CD4-positive, alpha-beta T cell treated with Interleukin-1 beta for 1 hour (primary cell): ENCODE results near the gene STARD6.
"Not testable (repeated sequence)": the region's sequence is repeated elsewhere in the genome, so short reads cannot be mapped to it uniquely, and the experiment has no call there.

Experiments
- DNase-seq, 2 donors: peaks; one replicate each; pipeline ENCODE4 v3.0.0-alpha.2; 2020 to 2022

Gene STARD6

GRCh38 chr18:54357660-54358494 lies at the start of gene STARD6, which contains the start of gene C18orf54:
TSS of gene STARD6 (minus strand) at chr18:54357858. CDS start at chr18:54354573, 3,285 bp downstream.
TSS of gene C18orf54 (plus strand) at chr18:54357906. CDS start at chr18:54360573, 2,667 bp downstream.
- DNase-seq = peak; percentile 92 to 93

GRCh38 chr18:54405290-54405689 lies 47.6 kb upstream of the STARD6 start:
- DNase-seq = no peak

- DNase-seq = no peak
Observed at GRCh38 chr18:54396760-54397159, 39.1 kb upstream of the STARD6 start.

- no peak for DNase-seq
Observed at GRCh38 chr18:54393648-54394294, 36.1 kb upstream of the STARD6 start.

GRCh38 chr18:54392543-54393023 lies 34.9 kb upstream of the STARD6 start:
- DNase-seq = peak in 1 of 2 donors; percentile 59

GRCh38 chr18:54390838-54391237 lies 33.2 kb upstream of the STARD6 start:
- no peak for DNase-seq

GRCh38 chr18:54389143-54389505 lies 31.5 kb upstream of the STARD6 start:
- DNase-seq = no peak

GRCh38 chr18:54388203-54389142 lies 30.8 kb upstream of the STARD6 start:
- DNase-seq = peak in 1 of 2 donors; percentile 32

- no peak for DNase-seq
Observed at GRCh38 chr18:54387631-54388030, 30.0 kb upstream of the STARD6 start.

GRCh38 chr18:54386800-54387495 lies 29.3 kb upstream of the STARD6 start:
- DNase-seq = not testable (repeated sequence)

GRCh38 chr18:54386043-54386442 lies 28.4 kb upstream of the STARD6 start:
- DNase-seq = no peak

- DNase-seq = no peak
Observed at GRCh38 chr18:54382733-54383252, 25.1 kb upstream of the STARD6 start.

GRCh38 chr18:54382076-54382475 lies 24.4 kb upstream of the STARD6 start:
- no peak for DNase-seq

GRCh38 chr18:54381640-54382039 lies 24.0 kb upstream of the STARD6 start:
- DNase-seq = no peak

GRCh38 chr18:54378057-54378456 lies 20.4 kb upstream of the STARD6 start:
- DNase-seq = no peak

GRCh38 chr18:54360406-54360805 lies 2.7 kb upstream of the STARD6 start:
- no peak for DNase-seq

- no peak for DNase-seq
Observed at GRCh38 chr18:54359233-54359632, 1.6 kb upstream of the STARD6 start.

GRCh38 chr18:54358495-54359040 lies 910 bp upstream of the STARD6 start:
- no peak for DNase-seq

GRCh38 chr18:54357082-54357659 lies 487 bp downstream of the STARD6 start:
- DNase-seq = no peak

- DNase-seq = no peak
Observed at GRCh38 chr18:54351186-54351585, 6.5 kb downstream of the STARD6 start.

GRCh38 chr18:54338230-54338629 lies 19.4 kb downstream of the STARD6 start:
- DNase-seq = no peak
